OCI-LY1 (cell line): ENCODE measurements around the gene CAMK2D.

Experiments used
- H2AFZ ChIP-seq: fragments of 200-600 bp; sonication (generic), shearing (Covaris generic); 2 replicates; pipeline ENCODE4 v1.6.0; 2014; ENCODE audit warnings: antibody characterized with exemption, mild to moderate bottlenecking, low read length
- H3F3A ChIP-seq: fragments of 200-600 bp; sonication (generic), shearing (Covaris generic); 2 replicates; pipeline ENCODE4 v1.6.0; 2014; ENCODE audit warnings: mild to moderate bottlenecking, antibody characterized with exemption, low read length, moderate library complexity; ENCODE audit not compliant: insufficient read depth
- H3K27ac ChIP-seq: fragments of 200-600 bp; sonication (generic); 2 replicates; pipeline ENCODE4 v1.5.1; 2014; ENCODE audit warnings: low read length, mixed run types, mild to moderate bottlenecking, low read depth; ENCODE audit not compliant: poor library complexity, severe bottlenecking
- H3K27me3 ChIP-seq: fragments of 200-600 bp; sonication (generic); 2 replicates; pipeline ENCODE4 v1.6.0; 2014; ENCODE audit warnings: antibody characterized with exemption, mild to moderate bottlenecking, low read length, moderate library complexity; ENCODE audit not compliant: insufficient read depth
- H3K36me3 ChIP-seq: fragments of 200-600 bp; sonication (generic); 2 replicates; pipeline ENCODE4 v1.6.1; 2014; ENCODE audit warnings: mild to moderate bottlenecking, antibody characterized with exemption, low read length, moderate library complexity, mixed read lengths; ENCODE audit not compliant: insufficient read depth
- H3K4me1 ChIP-seq: fragments of 200-600 bp; sonication (generic); 2 replicates; pipeline ENCODE4 v1.5.1; 2014; ENCODE audit warnings: mild to moderate bottlenecking, low read length, moderate library complexity; ENCODE audit not compliant: insufficient read depth, severe bottlenecking
- H3K4me2 ChIP-seq: fragments of 200-600 bp; sonication (generic), shearing (Covaris generic); 2 replicates; pipeline ENCODE4 v1.6.1; 2014; ENCODE audit warnings: low read length
- H3K4me3 ChIP-seq: fragments of 200-600 bp; sonication (generic); 2 replicates; pipeline ENCODE4 v1.5.1; 2014; ENCODE audit warnings: low read length, low read depth, mild to moderate bottlenecking, mixed read lengths; ENCODE audit not compliant: poor library complexity, severe bottlenecking
- H3K79me2 ChIP-seq: fragments of 200-600 bp; shearing (Covaris generic); 2 replicates; pipeline ENCODE4 v1.6.1; 2016; ENCODE audit warnings: mixed run types, low read length, mixed read lengths; ENCODE audit not compliant: insufficient read depth
- H3K9ac ChIP-seq: fragments of 200-600 bp; sonication (generic), shearing (Covaris generic); 2 replicates; pipeline ENCODE4 v1.6.1; 2014; ENCODE audit warnings: mild to moderate bottlenecking, low read length, mixed read lengths
- H3K9me2 ChIP-seq: fragments of 200-600 bp; sonication (generic), shearing (Covaris generic); 2 replicates; pipeline ENCODE4 v1.6.1; 2014; ENCODE audit warnings: low read depth, mild to moderate bottlenecking, low read length, mixed read lengths
- H3K9me3 ChIP-seq: fragments of 200-600 bp; shearing (Covaris generic); 2 replicates; pipeline ENCODE4 v1.6.1; 2014; ENCODE audit warnings: low read length, mixed read lengths
- H4K20me1 ChIP-seq: fragments of 200-600 bp; sonication (generic), shearing (Covaris generic); 2 replicates; pipeline ENCODE4 v1.6.0; 2016; ENCODE audit warnings: mild to moderate bottlenecking, low read length; ENCODE audit not compliant: insufficient read depth
- EZH2 ChIP-seq: fragments of 200-600 bp; sonication (generic), shearing (Covaris generic); IDR thresholded peaks from 2 replicates; pipeline ENCODE4 v1.8.0; 2017; ENCODE audit warnings: borderline replicate concordance, mixed run types, mild to moderate bottlenecking, antibody characterized with exemption, low read length, moderate library complexity, mixed read lengths
- TF ChIP-seq, protein P1 (sequence below): fragments of 200-600 bp; sonication (generic), shearing (Covaris generic); IDR thresholded peaks from 2 replicates; pipeline ENCODE4 v1.5.1; 2017; ENCODE audit warnings: mild to moderate bottlenecking, antibody characterized with exemption, low read length, moderate library complexity, mixed read lengths

Gene CAMK2D

GRCh38 chr4:113636877-113637276 lies 124.7 kb downstream of the CAMK2D start:
- Histone ChIP-seq H3F3A (peaks cover 6% of the 10 kb centered on the region; the same call in 1 of the 2 replicates), H4K20me1 (no peaks in the 10 kb centered on the region), H3K9ac (peak overlapping the region; percentile 63; the same call in 1 of the 2 replicates), H3K4me1 (peaks cover 92% of the 10 kb centered on the region), H3K4me2 (peak overlapping the region; percentile 74), H3K36me3 (peaks cover 13% of the 10 kb centered on the region; the same call in 1 of the 2 replicates), H2AFZ (no peak overlapping the region), H3K27me3 (no peaks in the 10 kb centered on the region), H3K9me2 (no peaks in the 10 kb centered on the region), H3K9me3 (no peaks in the 10 kb centered on the region), H3K27ac (peak overlapping the region; percentile 95), H3K4me3 (peak overlapping the region; percentile 53), H3K79me2 (peaks cover 42% of the 10 kb centered on the region)
- TF ChIP-seq EZH2, result no peak
- TF ChIP-seq, protein P1, sequence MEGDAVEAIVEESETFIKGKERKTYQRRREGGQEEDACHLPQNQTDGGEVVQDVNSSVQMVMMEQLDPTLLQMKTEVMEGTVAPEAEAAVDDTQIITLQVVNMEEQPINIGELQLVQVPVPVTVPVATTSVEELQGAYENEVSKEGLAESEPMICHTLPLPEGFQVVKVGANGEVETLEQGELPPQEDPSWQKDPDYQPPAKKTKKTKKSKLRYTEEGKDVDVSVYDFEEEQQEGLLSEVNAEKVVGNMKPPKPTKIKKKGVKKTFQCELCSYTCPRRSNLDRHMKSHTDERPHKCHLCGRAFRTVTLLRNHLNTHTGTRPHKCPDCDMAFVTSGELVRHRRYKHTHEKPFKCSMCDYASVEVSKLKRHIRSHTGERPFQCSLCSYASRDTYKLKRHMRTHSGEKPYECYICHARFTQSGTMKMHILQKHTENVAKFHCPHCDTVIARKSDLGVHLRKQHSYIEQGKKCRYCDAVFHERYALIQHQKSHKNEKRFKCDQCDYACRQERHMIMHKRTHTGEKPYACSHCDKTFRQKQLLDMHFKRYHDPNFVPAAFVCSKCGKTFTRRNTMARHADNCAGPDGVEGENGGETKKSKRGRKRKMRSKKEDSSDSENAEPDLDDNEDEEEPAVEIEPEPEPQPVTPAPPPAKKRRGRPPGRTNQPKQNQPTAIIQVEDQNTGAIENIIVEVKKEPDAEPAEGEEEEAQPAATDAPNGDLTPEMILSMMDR, result no peak

DNA sequence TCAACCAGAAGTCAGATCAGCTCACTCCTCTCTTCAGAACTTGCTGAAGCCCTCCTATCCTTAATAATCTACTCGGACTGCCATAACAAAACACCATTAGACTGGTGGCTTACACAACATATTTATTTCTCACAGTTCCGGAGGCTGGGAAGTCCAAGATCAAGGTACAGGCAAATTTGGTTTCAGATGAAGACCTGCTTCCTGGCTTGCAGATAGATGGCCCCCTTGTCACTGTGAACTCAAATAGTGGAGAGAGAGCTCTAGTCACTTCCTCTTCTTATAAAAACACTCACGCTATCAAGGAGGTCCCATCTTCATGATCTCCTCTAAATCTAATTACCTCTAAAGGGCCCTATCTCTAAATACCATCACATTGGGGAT lies 125.1 kb downstream of the CAMK2D start:
- H4K20me1 ChIP-seq, result no peaks in the 10 kb centered on the region
- peaks cover 46% of the 10 kb centered on the region for H3K79me2 ChIP-seq
- peak overlapping the region; percentile 63 for H3K9ac ChIP-seq
- peaks cover 15% of the 10 kb centered on the region; the same call in 1 of the 2 replicates for H3K36me3 ChIP-seq
- TF ChIP-seq EZH2, result no peak
- TF ChIP-seq, protein P1, result peak; percentile 75
- H3K4me2 ChIP-seq, result peak overlapping the region; percentile 74
- peak overlapping the region; percentile 53 for H3K4me3 ChIP-seq
- peak overlapping the region; percentile 95 for H3K27ac ChIP-seq
- H3K27me3 ChIP-seq, result no peaks in the 10 kb centered on the region
- H3K4me1 ChIP-seq, result peaks cover 88% of the 10 kb centered on the region
- H2AFZ ChIP-seq, result no peak overlapping the region
- peaks cover 6% of the 10 kb centered on the region; the same call in 1 of the 2 replicates for H3F3A ChIP-seq
- no peaks in the 10 kb centered on the region for H3K9me3 ChIP-seq
- H3K9me2 ChIP-seq, result no peaks in the 10 kb centered on the region

DNA sequence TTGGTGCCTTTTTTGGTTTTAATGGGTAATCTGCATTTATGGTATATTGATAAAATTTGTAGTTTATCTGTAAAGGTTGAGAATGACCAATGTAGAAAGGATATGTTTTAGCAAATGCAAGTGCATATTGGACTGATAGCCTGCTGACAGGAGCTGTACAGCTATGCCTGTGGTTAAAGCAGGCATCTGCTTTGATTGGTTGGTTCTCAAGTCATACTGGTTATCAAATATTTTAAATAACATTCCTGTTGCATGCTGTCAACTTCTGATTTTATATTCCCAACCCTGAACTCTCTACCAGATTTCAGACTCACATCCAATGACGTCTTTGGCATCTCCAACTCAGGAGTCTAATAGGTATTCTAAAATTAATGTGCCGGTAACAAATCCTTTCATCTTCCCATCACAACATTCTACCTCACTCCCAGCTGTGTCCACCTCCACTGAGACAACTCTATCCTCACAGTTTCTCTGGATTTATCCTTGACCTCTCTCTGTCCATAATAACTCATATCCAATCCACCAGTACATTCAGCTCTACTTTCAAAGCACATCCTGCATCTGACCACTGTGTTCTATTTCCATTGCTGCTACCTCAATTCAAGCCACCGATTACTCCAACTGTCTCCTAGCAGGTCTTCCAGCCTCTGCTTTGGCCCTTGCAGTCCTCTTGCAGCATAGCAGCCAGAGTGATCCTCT lies 125.7 kb downstream of the CAMK2D start:
- Histone ChIP-seq H3K27me3 (no peaks in the 10 kb centered on the region), H2AFZ (no peak overlapping the region), H3K9me2 (no peaks in the 10 kb centered on the region), H3K4me1 (peaks cover 85% of the 10 kb centered on the region), H3K9ac (peak overlapping the region; percentile 63), H3K4me2 (peak overlapping the region; percentile 74), H3F3A (peaks cover 6% of the 10 kb centered on the region; the same call in 1 of the 2 replicates), H3K79me2 (peaks cover 52% of the 10 kb centered on the region), H4K20me1 (no peaks in the 10 kb centered on the region), H3K9me3 (no peaks in the 10 kb centered on the region), H3K36me3 (peaks cover 16% of the 10 kb centered on the region; the same call in 1 of the 2 replicates), H3K4me3 (peak overlapping the region; percentile 53), H3K27ac (peak overlapping the region; percentile 95)
- TF ChIP-seq EZH2, result no peak
- TF ChIP-seq, protein P1, result no peak
